GM18511 (cell line): ENCODE results near the gene MXI1.
"Not testable (repeated sequence)": the region's sequence is repeated elsewhere in the genome, so short reads cannot be mapped to it uniquely, and the experiment has no call there.

Experiments
- ATAC-seq: cut with Tn5 transposase; IDR thresholded peaks from one replicate; pipeline ENCODE4 v1.9.1; 2021; ENCODE audit warnings: mild to moderate bottlenecking, moderate library complexity; ENCODE audit not compliant: unreplicated experiment

Gene MXI1

DNA sequence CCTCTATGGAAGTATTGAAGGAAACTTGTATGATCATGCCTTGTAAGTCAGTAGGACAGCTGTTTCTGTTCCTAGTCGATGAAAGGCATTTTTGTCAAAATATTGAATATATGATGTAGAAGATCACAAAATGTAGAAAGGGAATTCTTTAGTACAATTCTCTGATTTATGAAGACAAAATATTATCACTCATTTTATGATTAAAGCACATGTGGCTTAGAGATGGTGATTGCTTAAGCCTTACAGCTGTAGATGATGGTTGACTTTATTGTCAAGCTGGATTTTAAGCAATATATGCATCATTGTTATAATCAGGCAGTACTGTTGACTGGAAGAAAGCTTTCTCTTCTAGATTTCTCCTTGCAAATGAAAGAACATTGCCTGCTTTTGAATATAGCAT is 26.4 kb downstream of the MXI1 start:
- ATAC-seq = no peak

DNA sequence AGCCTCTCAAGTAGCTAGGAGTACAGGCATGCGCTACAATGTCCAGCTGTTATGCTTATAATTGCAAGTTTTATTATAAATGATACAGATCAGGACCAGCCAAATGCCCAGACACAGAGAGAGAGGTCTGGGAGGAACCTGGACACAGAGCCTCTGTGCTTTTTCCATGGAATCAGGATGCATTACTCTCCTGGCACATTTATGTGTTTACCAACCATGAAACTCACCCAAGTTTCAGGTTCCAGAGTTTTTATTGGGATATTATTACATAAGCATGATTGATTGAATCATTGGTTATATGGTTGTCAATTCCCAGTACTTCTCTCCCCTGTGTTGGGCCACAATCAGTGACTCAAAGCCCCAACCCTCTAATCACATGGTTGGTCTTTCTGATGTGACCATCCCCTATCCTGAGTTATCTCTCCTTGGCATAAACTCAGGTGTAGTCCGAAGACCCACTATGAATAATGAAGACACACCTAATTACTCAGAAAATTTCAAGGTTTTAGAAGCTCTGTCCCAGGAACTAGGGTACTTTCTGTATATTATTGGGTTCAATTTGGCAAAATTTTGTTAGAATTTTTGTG is 30.6 kb downstream of the MXI1 start:
- no peak for ATAC-seq

DNA sequence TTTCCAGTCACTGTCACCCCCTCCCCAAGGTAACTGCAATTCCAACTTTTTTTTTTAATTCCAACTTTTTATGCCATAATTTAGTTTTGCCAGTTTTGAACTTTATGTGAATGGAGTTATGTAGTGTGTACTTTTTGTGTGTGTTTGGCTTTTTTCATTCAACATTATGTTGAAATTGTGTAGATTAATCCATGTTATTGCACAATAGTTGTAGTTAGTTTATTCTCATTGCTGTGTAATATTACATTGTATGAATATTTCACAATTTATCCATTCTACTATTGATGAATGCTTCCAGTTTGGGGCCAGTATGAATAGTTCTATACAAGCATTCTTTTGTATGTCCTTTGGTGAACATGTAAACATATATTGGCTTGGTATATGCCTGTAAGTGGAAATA is 32.5 kb downstream of the MXI1 start:
- no peak for ATAC-seq

DNA sequence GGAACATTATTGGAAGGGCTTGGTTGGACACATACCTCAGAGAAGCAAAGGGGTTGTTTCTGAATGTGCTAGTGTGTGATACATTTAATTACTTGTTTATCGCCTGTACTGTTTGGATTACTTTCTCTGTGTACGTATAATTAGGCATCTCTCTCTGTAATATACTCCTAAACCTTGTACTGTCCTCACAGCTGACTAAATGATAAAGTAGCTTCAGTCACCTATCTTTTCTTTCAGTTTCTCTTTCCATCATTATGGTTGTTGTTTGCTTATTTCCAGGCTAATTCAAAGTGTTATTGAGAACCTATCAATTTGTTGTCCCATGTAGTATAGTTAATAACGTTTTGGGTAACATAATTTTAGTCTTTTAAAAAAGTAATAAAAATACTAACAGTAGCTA is 34.0 kb downstream of the MXI1 start:
- ATAC-seq = peak; percentile 74

DNA sequence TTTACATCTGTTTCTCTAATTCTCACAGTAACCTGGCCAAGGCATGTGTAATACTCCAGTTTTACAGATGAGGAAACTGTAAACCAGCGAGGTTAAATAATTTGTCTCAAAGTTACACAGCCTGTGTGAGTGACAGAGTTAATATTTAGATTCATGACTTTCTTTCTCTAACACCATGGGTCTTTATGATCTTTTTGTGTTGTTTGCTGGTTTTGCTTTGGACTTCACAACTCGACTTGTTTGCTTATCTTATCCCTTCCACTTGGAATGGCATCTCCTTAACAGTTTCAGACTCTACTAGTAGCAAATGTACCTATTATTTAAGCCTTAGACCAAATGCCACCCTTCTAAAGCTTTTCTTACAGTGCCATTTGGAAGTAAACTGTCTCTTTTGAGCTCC is 34.4 kb downstream of the MXI1 start:
- peak; percentile 45 for ATAC-seq

DNA sequence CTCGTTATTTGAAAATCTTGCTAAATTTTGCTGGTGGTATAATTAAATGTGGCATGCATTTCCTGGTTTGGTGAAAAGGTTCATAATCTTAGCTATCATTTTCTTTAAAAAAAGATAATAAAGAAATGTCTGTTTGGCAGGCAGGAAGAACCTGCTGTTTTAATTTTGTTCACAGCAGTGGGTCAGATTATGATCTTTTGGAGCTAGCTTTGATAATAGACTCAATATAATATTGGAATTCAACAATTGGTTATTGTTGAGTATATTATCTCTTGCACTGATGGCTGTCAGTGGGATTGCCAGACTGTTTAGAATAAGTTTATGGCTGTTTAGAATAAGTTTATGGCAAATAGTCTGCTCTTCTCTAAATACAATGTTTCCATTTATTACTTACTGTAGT is 35.1 kb downstream of the MXI1 start:
- ATAC-seq = no peak

DNA sequence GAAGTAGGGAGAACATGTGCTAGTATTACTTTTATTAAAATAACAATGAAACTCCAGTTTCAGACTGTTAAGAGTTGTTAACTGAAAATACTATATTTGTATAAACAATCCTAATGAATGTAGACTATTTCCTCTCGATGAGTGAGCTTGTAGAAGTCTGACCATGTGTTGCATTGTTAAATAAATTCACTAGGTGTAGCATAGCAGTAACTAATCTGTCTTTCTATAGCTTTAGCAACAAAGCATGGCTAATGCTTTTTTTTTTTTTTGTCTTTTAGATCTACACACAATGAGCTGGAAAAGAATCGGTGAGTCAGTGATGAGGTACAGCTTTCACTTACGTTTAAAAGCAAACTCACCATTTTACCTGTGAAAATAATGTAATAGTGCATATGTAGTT is 37.1 kb downstream of the MXI1 start:
- no peak for ATAC-seq

DNA sequence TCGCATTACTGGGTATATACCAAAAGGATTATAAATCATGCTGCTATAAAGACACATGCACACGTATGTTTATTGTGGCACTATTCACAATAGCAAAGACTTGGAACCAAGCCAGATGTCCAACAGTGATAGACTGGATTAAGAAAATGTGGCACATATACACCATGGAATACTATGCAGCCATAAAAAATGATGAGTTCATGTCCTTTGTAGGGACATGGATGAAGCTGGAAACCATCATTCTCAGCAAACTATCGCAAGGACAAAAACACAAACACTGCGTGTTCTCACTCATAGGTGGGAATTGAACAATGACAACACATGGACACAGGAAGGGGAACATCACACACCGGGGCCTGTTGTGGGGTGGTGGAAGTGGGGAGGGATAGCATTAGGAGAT is 40.4 kb downstream of the MXI1 start:
- not testable (repeated sequence) for ATAC-seq

DNA sequence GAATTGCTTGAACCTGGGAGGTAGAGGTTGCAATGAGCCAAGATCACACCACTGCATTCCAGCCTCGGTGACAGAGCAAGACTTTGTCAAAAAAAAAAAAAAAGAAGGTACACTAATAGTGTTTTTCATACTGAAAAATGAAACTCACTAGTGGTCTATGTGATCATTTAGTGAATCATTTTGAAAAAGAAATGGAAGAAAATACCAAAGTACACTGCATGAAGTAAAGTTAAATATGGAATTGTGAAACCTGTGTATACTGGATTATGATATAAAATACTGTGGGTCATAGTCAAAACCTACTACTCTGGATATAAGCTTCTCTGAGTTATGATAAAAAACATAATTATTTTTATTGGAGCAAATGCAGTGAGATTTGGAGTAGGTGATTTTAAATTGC is 42.1 kb downstream of the MXI1 start:
- peak; percentile 67 for ATAC-seq

DNA sequence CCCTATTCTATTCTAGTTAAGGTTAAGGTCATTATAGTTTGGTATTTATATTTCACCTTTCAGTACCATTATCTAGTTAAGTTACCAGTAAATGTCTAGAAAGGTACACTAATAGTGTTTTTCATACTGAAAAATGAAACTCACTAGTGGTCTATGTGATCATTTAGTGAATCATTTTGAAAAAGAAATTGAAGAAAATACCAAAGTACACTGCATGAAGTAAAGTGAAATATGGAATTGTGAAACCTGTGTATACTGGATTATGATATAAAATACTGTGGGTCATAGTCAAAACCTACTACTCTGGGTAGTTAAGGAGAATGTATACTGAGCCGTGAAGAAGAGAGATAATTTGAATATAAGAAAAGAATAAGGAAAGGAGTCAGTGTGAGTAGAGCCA is 44.0 kb downstream of the MXI1 start:
- ATAC-seq = peak; percentile 84

DNA sequence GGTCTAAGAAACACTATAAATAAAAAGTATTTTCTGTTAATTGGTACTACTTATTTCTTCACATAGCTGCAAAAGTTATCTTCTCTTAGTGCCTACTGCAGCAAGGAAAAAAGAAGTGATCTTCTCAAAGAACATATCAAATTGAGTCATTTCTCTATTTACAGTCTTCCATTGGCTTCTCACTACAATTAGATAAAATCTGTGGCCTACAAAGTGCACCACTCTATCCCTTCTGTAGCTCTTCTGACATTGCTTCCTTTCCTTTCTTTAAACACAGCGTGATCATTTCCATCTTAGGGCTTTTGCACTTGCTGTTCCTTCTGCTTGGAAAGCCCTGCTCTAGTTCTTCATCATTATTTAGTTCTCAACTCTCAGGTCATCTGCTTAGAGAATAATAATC is 44.7 kb downstream of the MXI1 start:
- ATAC-seq = no peak

DNA sequence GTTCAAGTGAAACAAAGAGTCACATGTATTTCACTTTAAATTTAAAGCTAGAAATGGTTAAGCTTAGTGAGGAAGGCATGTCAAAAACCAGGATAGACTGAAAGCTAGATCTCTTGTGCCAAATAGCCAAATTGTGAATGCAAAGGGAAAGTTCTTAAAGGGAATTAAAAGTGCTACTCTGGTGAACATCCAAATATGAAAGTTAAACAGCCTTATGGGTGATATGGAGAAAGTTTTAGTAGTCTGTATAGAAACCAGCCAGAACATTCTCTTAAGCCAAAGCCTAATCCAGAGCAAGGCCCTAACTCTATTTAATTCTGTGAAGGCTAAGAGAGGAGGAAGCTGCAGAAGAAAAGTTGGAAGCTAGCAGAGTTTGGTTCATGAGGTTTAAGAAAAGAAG is 47.1 kb downstream of the MXI1 start:
- no peak for ATAC-seq

DNA sequence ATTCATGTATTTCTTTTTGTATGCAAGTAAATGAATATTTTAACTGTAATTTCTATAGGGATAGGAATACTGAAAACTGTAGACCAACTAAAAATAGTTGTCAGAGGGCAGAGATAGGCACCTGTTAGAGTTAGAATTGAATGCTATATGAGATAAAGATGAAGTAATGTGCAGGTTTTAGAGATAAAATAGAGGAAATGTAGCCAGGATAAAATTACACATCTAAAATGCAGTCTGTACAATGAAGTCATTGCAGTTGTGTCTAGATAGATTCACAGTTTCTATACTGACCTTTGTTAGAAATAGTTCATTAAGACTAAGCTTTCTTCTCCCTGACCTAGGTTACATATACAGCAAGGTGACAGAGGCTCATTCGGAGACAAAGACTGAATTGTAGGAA is 51.1 kb downstream of the MXI1 start:
- ATAC-seq = no peak

DNA sequence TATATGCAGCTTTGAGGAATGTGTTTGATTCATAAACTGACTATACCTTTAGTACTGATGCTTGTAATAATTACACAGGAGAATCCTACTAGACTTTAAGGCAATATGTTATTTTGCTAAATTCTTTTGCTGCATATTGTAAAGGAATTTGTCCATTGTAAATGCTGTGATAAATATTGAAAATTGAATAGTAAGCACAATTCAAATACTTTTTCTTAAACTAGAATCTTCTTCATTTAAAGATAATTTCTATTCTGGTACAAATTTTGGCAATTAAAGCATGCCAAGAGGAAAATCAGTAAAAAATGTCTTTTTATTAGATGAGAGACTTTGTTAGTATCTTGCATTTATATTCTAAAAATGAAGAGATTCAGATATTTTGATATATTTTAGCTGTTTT is 51.9 kb downstream of the MXI1 start:
- ATAC-seq = no peak

DNA sequence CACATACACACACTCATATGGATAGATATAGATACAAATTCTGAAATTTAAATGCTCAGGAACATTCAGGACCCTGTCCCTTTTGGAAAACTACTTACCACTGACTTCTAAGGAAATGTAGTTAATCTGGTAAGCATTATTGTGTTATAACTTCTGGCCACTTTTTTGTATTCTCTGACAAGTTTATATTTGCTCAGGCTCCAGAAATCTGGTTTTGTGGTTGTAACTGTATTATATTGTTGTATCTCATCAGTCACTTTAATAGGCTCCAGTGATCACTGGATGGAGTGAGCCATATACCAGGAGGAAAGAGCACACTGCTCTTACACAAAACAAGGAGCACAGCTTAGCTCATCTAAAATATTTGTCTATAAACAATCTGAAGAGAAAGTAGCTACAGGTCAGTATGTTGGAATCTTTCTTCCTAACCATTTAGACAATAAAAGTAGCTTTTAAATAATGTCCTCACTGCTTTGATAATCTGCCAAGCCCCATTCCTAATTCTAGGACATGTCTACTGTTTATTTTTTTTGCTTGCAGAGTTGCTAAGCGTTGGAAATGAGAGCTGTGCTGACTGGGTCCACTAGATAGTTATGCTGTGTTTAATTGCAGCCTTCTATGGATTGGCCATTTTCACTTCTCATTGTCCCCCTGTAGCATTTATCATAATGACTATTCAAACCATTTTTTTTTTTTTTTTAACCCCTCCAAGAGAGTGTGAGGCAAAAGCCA is 53.5 kb downstream of the MXI1 start:
- ATAC-seq = no peak

DNA sequence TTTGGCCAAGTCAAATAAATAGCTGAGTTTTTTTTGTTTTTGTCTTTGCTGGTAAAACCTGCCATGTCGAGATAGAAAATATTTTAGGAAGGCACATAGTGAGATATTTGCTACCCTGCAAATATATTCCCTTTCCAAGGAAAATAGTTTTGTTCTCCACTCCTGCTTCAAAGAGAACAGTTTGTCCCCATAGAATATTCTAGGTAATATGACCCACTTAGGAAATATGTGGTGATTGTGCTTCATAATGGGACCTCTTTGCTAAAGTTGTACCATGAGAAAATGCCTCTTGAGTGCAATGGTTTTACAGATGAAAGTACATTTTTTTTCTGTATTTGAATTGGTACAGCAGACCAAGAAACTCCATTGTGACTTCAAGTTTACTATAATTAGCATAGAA is 55.8 kb downstream of the MXI1 start:
- ATAC-seq = no peak

DNA sequence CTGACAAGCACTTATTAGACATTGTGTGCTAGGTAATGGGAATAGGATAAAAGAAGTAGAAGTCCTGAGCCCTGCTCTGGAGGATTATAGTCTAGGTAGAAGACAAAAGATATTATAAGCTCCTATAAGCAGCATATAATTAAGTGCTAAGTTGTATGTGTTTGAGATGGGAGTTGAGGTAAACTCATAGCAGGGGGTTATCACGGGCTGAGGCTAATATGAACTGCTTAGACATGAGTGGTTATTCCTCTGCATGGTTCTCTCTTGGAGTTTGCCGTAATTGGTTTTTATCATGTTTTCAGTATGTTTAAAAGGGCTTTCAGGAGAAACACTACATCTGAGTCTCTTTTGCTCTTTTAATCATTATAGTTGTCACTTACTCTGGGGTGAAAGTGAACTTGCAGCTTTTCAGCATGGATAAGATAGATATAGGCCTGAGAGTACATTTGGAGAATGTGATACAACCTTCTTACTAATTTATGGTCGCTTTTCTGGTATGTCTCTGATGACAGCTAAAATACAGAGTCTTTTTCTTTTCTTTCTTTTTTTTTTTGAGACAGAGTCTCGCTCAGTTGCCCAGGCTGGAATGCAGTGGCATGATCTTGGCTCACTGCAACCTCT is 58.3 kb downstream of the MXI1 start:
- ATAC-seq = no peak

DNA sequence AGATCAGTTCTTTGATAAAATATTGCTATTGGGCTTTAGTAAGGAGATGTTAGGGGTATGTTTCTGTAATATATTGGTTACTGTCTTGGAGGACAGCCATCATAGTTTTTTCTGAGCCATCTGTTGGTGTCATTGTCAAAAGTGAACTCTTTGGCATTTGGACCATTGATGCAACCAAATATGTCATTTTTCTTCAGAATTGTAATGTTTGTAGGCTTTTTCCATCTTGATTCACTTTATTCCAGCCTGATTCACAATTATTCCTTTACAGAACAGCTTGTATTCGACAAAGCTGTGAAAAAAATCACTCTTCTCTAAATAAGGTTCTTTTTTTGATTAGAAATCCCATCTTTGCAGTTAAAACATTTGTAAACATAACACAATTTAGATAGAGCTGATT is 59.9 kb downstream of the MXI1 start:
- no peak for ATAC-seq

DNA sequence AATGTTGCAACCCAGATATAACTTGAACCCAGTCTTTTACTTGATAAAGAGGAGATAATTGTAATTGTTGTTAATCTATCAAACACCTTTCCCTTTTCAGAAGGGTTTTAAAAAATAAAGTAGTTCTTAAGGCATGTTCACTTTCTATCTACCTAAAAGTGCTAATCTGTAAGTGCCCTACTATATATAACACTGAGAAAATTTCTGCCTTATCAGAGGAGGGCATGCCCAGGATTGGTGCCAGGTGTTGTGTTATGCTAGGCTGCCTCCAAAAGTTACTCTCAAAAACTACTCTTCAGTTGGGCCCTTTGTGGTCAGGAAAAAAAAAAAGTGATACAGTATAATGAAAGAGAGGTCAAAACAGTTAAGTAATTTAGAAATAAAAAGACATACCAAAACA is 61.0 kb downstream of the MXI1 start:
- peak; percentile 75 for ATAC-seq

DNA sequence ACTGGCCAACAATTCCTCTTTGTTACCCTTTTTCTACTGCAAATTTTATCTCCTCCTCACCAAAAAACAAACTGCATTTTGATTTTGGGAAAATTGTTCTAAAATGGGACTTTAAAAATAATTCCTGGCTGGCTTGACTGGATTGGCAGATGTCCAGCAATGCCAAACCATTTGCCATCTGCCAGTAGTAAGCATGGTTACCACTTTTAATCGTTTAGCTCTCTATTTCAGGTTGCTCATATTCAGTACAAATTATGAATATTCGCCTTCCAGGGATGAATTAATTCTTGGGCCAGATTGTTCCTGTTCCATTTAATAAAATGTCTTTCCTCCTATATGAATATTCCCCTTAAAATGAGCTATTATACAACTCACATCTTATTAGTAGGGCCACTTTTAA is 61.6 kb downstream of the MXI1 start:
- no peak for ATAC-seq

DNA sequence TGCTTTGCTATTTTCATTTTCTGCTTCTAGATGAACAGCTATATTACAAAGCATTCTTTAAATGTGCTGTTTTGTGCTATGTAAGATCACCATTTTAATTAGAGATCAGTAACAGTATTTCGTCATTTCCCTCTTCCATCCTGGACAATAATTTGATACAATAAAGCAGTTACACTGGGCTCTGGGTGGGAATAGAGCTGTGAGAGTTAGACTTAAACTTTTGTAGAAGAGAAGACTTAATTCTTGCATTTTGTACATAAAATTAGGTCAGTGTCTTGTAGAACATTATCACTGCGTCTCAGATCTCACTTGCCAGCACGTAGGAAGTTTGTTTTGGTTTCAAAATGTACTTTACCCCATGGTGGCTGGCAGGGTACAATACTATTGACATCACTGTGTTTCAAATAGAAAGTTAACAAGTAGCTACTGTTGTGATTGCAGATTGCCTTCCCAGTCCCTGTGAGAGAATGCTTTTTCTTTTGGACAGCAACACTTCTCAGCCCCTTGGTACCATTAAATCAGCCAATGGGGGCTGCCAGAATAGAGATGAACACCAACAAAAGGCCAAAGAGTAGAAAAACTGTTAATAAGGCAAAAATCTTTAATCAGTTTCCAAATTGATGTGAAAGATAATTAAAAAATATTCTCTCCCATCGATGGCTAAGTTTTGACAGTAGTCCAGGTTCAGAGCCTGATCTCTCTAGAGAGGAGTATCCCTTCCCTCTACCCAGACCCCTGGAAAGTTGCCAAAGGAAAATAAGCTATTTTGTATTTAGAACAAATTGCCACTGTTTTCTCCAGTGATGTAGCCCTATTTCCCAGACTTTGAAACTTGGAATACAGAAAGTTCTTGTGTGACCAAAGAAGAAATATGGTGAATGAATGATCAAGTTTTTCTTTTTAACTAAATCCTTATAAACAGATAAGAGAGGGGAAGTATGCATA is 62.2 kb downstream of the MXI1 start:
- ATAC-seq = peak; percentile 62
